Mesenchymal stem cell (in vitro differentiated cells and primary cell): ENCODE measurements around the gene HIVEP1.
"Not testable (repeated sequence)": the region's sequence is repeated elsewhere in the genome, so short reads cannot be mapped to it uniquely, and the experiment has no call there.

Experiments used
- DNase-seq: peaks from one replicate; pipeline ENCODE4 v3.0.0-alpha.2; 2013
- H2AFZ ChIP-seq: one replicate; pipeline ENCODE4 v1.6.1; 2013; ENCODE audit warnings: low read depth, mild to moderate bottlenecking, control low read depth, inconsistent platforms, low read length, moderate library complexity
- H2AK5ac ChIP-seq: 2 replicates; pipeline ENCODE4 v1.6.1; 2013; ENCODE audit warnings: low read length, moderate library complexity, mild to moderate bottlenecking, inconsistent platforms; ENCODE audit not compliant: severe bottlenecking
- H2BK120ac ChIP-seq: one replicate; pipeline ENCODE4 v1.6.1; 2013; ENCODE audit warnings: low read depth, mild to moderate bottlenecking, inconsistent platforms, low read length, moderate library complexity
- H2BK12ac ChIP-seq, 2 experiments: one replicate each; pipeline ENCODE4 v1.6.1; 2013; ENCODE audit warnings: inconsistent platforms in 2 of 2, low read length in 2 of 2, mild to moderate bottlenecking in 2 of 2, moderate library complexity in 2 of 2, control low read depth in 1 of 2
- H2BK15ac ChIP-seq: one replicate; pipeline ENCODE4 v1.6.1; 2013; ENCODE audit warnings: mild to moderate bottlenecking, low read depth, inconsistent platforms; ENCODE audit not compliant: poor library complexity, severe bottlenecking
- H2BK5ac ChIP-seq: 2 replicates; pipeline ENCODE4 v1.6.1; 2013; ENCODE audit warnings: low read depth, mild to moderate bottlenecking, low read length, control low read depth, inconsistent platforms; ENCODE audit not compliant: poor library complexity, severe bottlenecking
- H3K14ac ChIP-seq, 2 experiments: one replicate each; pipeline ENCODE4 v1.6.1; 2013; ENCODE audit warnings: inconsistent platforms in 2 of 2, low read length in 2 of 2, control low read depth in 1 of 2, mild to moderate bottlenecking in 1 of 2, moderate library complexity in 1 of 2
- H3K18ac ChIP-seq, 2 experiments: one replicate each; pipeline ENCODE4 v1.6.1; 2013; ENCODE audit warnings: inconsistent platforms in 2 of 2, low read length in 2 of 2, control low read depth in 1 of 2, low read depth in 1 of 2, mild to moderate bottlenecking in 1 of 2
- H3K23ac ChIP-seq, 2 experiments: one replicate each; pipeline ENCODE4 v1.6.1; 2013; ENCODE audit warnings: inconsistent platforms in 2 of 2, low read length in 2 of 2, mild to moderate bottlenecking in 2 of 2, moderate library complexity in 2 of 2, control low read depth in 1 of 2
- H3K27ac ChIP-seq: 2 replicates; pipeline ENCODE4 v1.5.1; 2013; ENCODE audit warnings: mild to moderate bottlenecking, moderate library complexity, low read length, control low read depth, inconsistent platforms; ENCODE audit not compliant: poor library complexity, severe bottlenecking
- H3K27me3 ChIP-seq, 2 experiments: 2 replicates each; pipeline versions ENCODE4 v1.6.1 to v1.7.0; 2013; ENCODE audit warnings: low read length in 2 of 2, mild to moderate bottlenecking in 2 of 2, moderate library complexity in 2 of 2, control low read depth in 1 of 2, inconsistent platforms in 1 of 2; ENCODE audit not compliant: control insufficient read depth in 1 of 2, insufficient read depth in 1 of 2
- H3K36me3 ChIP-seq, 2 experiments: 2 replicates each; pipeline versions ENCODE4 v1.6.1 to v1.7.0; 2013; ENCODE audit warnings: low read length in 2 of 2, control low read depth in 1 of 2, inconsistent platforms in 1 of 2, low read depth in 1 of 2, mild to moderate bottlenecking in 1 of 2; ENCODE audit not compliant: insufficient read depth in 2 of 2, control insufficient read depth in 1 of 2
- H3K4ac ChIP-seq, 2 experiments: one replicate each; pipeline ENCODE4 v1.6.1; 2013; ENCODE audit warnings: inconsistent platforms in 2 of 2, low read length in 2 of 2, mild to moderate bottlenecking in 2 of 2, moderate library complexity in 2 of 2, control low read depth in 1 of 2, low read depth in 1 of 2
- H3K4me1 ChIP-seq: 2 replicates; pipeline ENCODE4 v1.6.1; 2013; ENCODE audit warnings: low read depth, low read length, control low read depth; ENCODE audit not compliant: control insufficient read depth, insufficient read depth
- H3K4me2 ChIP-seq: 2 replicates; pipeline ENCODE4 v1.6.1; 2013; ENCODE audit warnings: low read length, mild to moderate bottlenecking, inconsistent platforms; ENCODE audit not compliant: poor library complexity, severe bottlenecking
- H3K4me3 ChIP-seq, 2 experiments: 2 replicates each; pipeline versions ENCODE4 v1.5.1 to v1.7.0; 2013; ENCODE audit warnings: low read length in 2 of 2, mild to moderate bottlenecking in 2 of 2, control low read depth in 1 of 2, low read depth in 1 of 2; ENCODE audit not compliant: insufficient read depth in 1 of 2
- H3K79me1 ChIP-seq: replicated peaks from 2 replicates; pipeline ENCODE4 v1.6.1; 2013; ENCODE audit warnings: mild to moderate bottlenecking, control low read depth, low read length, inconsistent platforms; ENCODE audit not compliant: poor library complexity, severe bottlenecking
- H3K9ac ChIP-seq: 2 replicates; pipeline ENCODE4 v1.7.0; 2013; ENCODE audit warnings: mild to moderate bottlenecking, low read length, moderate library complexity
- H3K9me3 ChIP-seq: 2 replicates; pipeline ENCODE4 v1.7.0; 2013; ENCODE audit warnings: mild to moderate bottlenecking, low read length; ENCODE audit not compliant: control insufficient read depth
- H4K8ac ChIP-seq: one replicate; pipeline ENCODE4 v1.6.1; 2013; ENCODE audit warnings: inconsistent platforms, mild to moderate bottlenecking, low read length, moderate library complexity
- H4K91ac ChIP-seq: one replicate; pipeline ENCODE4 v1.6.1; 2013; ENCODE audit warnings: mild to moderate bottlenecking, low read length, inconsistent platforms
- WGBS: methylation state at CpG from one replicate; pipeline ENCODE4 v1.1.7; 2013; ENCODE audit warnings: mixed read lengths; 5-methylcytosine and 5-hydroxymethylcytosine counted together

Gene HIVEP1

GRCh38 chr6:12150812-12151432, 138.8 kb downstream of the HIVEP1 start:
- no peak overlapping the region for H3K14ac ChIP-seq
- no peak overlapping the region for H2BK120ac ChIP-seq
- H4K8ac ChIP-seq: no peak overlapping the region
- H2BK5ac ChIP-seq: no peak overlapping the region
- H3K4me3 ChIP-seq: no peak overlapping the region
- DNase-seq: peak; percentile 21
- no peak overlapping the region for H2AK5ac ChIP-seq
- no peak overlapping the region for H2AFZ ChIP-seq
- WGBS: 38% methylated on average over 2 of the region's 7 CpGs
- H3K36me3 ChIP-seq: peaks cover 0 to 3% of the 10 kb centered on the region in 2 experiments
- no peaks in the 10 kb centered on the region for H3K9me3 ChIP-seq
- H3K4me1 ChIP-seq: peaks cover 6% of the 10 kb centered on the region
- H3K27me3 ChIP-seq: no peaks in the 10 kb centered on the region
- H3K4me2 ChIP-seq: no peak overlapping the region
- H3K79me1 ChIP-seq: peaks cover 7% of the 10 kb centered on the region
- no peak overlapping the region for H3K23ac ChIP-seq
- no peak overlapping the region for H2BK12ac ChIP-seq
- no peak overlapping the region for H2BK15ac ChIP-seq
- H3K4ac ChIP-seq: no peak overlapping the region
- no peak overlapping the region for H3K9ac ChIP-seq
- H3K18ac ChIP-seq: no peak overlapping the region
- no peak overlapping the region for H3K27ac ChIP-seq
- no peak overlapping the region for H4K91ac ChIP-seq

- H3K4me3 ChIP-seq: no peak overlapping the region
- no peak overlapping the region for H2BK12ac ChIP-seq
- H3K27ac ChIP-seq: no peak overlapping the region
- no peaks in the 10 kb centered on the region for H3K27me3 ChIP-seq
- peaks cover 6% of the 10 kb centered on the region for H3K4me1 ChIP-seq
- no peak overlapping the region for H2BK5ac ChIP-seq
- H2BK15ac ChIP-seq: no peak overlapping the region
- H3K9ac ChIP-seq: no peak overlapping the region
- no peak overlapping the region for H3K14ac ChIP-seq
- H3K18ac ChIP-seq: no peak overlapping the region
- H3K79me1 ChIP-seq: peaks cover 7% of the 10 kb centered on the region
- no peak for DNase-seq
- no peak overlapping the region for H4K8ac ChIP-seq
- no peak overlapping the region for H3K4ac ChIP-seq
- 100% methylated on average over 2 of the region's 2 CpGs for WGBS
- no peak overlapping the region for H3K23ac ChIP-seq
- no peak overlapping the region for H2AFZ ChIP-seq
- peak overlapping the region; percentile 3 for H2AK5ac ChIP-seq
- H3K9me3 ChIP-seq: no peaks in the 10 kb centered on the region
- no peak overlapping the region for H2BK120ac ChIP-seq
- peaks cover 0 to 3% of the 10 kb centered on the region in 2 experiments for H3K36me3 ChIP-seq
- no peak overlapping the region for H3K4me2 ChIP-seq
- H4K91ac ChIP-seq: no peak overlapping the region
Measured at GRCh38 chr6:12151433-12151820, 139.3 kb downstream of the HIVEP1 start.

DNA sequence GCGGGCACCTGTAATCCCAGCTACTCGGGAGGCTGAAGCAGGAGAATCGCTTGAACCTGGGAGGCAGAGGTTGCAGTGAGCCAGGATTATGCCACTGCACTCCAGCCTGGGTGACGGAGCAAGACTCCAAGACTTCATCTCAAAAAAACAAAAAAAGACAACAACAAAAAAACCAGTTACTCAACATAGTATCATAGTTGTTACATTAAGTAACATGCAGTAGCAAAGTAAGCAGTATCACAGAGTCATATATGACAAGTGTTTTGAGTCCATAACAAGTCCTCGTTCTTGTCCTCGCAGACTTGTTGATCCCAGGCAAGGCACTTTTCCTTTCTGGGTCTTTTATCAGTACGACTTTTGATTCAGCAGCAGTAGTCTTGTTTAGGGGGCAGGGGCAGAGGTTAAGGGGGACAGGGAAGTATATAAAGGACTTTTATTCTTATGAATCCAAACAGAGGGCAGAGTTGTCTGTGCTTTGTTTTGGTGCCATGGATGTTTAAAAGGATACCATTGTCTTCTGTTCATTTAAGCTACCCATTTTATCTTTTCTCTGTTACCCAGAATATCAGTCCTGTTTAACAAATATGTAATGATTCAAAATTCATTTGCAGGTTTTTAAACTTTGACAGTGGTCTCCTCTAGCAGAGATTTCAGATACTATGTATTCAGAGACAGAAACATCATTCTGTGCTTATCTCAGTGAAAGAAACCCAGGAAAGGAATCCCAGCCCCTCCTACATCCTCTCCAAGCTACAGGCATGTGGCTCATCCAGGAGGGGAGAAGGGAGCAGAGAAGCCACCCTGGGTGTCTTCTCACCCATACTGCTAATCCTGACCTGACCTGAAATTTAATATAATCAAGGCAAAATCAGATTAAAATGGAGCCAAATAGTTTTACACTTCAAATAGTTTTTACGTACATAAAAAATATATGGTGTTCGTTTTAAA, 140.2 kb downstream of the HIVEP1 start:
- Histone ChIP-seq H3K9me3 (no peaks in the 10 kb centered on the region), H3K4me1 (peaks cover 6% of the 10 kb centered on the region), H3K9ac (no peak overlapping the region)

GRCh38 chr6:12155769-12156168, 143.7 kb downstream of the HIVEP1 start:
- not testable (repeated sequence) for H3K4me2 ChIP-seq, H3K9me3 ChIP-seq, H4K8ac ChIP-seq, H2BK120ac ChIP-seq, H2AFZ ChIP-seq, H3K18ac ChIP-seq, H3K27me3 ChIP-seq, H3K36me3 ChIP-seq, H2BK15ac ChIP-seq, H3K27ac ChIP-seq, H3K14ac ChIP-seq, H2BK5ac ChIP-seq, DNase-seq, H3K4ac ChIP-seq, H3K9ac ChIP-seq, H4K91ac ChIP-seq, H3K4me1 ChIP-seq, H3K23ac ChIP-seq, H2AK5ac ChIP-seq, H2BK12ac ChIP-seq, H3K4me3 ChIP-seq
- peaks cover 16% of the 10 kb centered on the region for H3K79me1 ChIP-seq
- 98% methylated on average over 2 of the region's 2 CpGs for WGBS

More for the DNA sequence above, 140.2 kb downstream of the HIVEP1 start:
- Histone ChIP-seq H3K27me3 (no peaks in the 10 kb centered on the region), H3K18ac (peak overlapping the region in 1 of 2 experiments; percentile 12), H4K8ac (no peak overlapping the region), H3K27ac (no peak overlapping the region), H2AFZ (no peak overlapping the region), H3K36me3 (peaks cover 0 to 3% of the 10 kb centered on the region in 2 experiments), H2BK5ac (no peak overlapping the region), H2BK15ac (no peak overlapping the region), H3K23ac (no peak overlapping the region), H4K91ac (no peak overlapping the region), H3K14ac (no peak overlapping the region), H3K4me3 (no peak overlapping the region), H2BK12ac (no peak overlapping the region), H3K4me2 (no peak overlapping the region), H2BK120ac (no peak overlapping the region), H2AK5ac (peak overlapping the region; percentile 59), H3K4ac (no peak overlapping the region), H3K79me1 (peaks cover 5% of the 10 kb centered on the region)
- DNase-seq: no peak
- WGBS: 90% methylated on average over 5 of the region's 9 CpGs
